ENCODE data around the gene ANTXR2.
"Not testable (repeated sequence)": the region's sequence is repeated elsewhere in the genome, so short reads cannot be mapped to it uniquely, and the experiment has no call there.

The ANTXR2 gene

DNA sequence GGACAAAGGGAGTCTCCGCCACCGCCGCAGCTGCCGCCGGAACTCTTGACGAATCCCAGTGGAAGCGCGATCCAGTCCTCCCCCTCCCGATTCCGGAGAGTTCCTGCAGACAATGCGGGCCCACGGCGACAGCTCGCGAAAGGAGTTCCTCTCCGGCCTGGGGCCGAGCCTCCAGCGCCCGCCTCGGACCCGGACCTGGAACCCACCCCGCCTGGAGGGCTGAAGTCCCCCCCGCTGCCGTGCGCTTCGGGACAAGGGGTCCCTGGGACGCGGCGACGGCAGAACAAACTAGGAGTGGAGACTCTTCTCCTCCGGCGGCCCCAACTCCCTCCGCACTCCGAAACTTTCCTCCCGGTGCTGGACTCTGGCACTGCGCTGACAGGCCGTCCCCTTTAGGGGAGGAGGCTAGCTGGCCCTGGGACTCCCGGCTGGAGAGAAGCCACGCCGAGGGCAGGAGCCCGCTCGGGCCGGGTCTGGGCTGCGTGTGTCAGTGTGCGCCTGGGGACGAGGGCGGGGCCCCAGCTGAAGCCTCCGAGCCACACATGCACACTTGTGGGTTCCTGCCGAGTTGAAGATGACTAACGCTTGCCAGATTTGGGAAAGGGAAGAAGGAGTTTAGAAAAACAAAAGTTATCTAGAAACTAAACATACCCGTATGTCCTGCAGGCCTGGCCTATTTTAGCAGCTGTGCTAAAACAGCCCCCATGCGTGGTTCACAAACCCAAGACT lies at the start of gene ANTXR2:
ANTXR2 (minus strand) TSS at position 486 of the 729 bp plus-strand sequence. CDS start 669 bp downstream, outside the sequence.
- peak; percentile 87 for DNase-seq

DNA sequence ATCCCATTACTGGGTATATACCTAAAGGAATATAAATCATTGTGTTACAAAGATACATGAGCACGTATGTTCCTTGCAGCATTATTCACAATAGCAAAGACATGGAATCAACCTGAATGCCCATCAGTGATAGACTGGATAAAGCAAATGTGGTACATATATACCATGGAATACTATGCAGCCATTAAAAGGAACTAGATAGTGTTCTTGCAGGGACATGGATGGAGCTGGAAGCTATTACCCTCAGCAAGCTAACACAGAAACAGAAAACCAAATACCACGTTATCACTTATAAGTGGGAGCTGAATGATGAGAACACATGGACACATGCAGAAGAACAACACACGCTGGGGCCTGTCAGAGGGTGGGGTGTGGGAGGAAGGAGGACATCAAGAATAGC lies 48.8 kb upstream of the ANTXR2 start:
- DNase-seq, result not testable (repeated sequence)

DNA sequence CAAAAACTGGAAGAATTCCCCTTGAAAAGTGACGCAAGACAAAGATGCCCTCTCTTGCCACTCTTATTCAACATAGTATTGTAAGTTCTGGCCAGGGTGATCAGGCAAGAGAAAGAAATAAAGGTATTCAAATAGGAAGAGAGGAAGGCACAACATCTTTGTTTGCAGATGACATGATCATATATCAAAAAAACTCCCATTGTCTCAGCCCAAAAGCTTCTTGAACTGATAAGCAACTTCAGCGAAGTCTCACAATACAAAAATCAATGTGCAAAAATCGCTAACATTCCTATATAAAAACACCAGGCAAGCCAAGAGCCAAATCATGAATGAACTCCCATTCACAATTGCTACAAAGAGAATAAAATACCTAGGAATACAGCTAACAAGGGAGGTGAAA lies 46.6 kb upstream of the ANTXR2 start:
- not testable (repeated sequence) for DNase-seq

DNA sequence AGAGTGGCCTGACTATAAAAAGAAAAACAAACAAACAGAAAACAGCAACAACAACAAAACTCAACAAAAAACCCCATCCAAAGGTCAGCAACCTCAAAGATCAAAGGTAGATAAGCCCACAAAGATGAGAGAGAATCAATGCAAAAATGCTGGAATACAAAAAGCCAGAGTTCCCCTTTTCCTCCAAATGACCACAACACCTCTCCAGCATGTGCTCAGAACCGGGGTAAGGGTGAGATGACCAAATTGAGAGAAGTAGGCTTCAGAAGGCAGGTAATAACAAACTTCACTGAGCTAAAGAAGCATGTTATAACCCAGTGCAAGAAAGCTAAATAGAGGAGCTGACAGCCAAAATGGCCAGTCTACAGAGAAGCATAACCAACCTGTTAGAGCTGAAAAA lies 43.5 kb upstream of the ANTXR2 start:
- no peak for DNase-seq

DNA sequence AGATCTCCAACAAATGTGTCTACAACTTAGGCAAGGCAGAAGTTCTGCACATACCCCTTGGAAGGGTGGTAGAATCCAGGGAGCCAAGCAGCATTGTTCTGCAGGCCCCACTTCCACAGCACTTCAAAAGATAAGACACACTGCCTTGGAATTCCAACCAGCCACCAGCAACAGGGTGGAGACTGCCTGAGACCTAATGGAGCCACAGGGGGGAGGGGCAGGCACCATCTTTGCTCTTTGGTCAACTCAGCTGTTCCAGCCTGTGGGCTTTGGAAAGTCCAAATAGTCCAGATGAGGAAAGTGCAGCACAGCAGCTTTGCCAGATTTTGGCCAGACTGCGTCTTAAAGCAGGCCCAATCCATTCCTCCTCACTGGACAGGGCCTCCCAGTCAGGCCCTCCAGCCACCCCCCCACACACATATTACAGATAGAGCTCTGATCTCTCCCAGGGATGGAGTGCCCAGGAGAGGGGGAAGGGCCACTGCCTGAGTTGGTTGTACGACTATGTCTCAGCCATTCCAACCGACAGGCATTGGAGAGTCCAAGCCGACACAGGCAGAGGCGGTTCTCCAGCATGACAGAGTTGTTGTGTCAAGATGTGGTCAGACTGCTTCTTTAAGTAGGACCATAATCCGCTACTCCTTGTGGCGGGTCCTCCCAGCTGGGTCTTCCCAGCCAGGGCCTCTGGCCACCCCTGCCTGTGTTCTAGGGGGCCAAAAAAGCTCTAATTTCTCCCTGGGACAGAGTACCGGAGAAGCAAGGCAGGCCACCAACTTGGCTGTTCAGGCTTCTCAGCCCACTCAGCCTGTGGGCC lies 42.5 kb upstream of the ANTXR2 start:
- DNase-seq, result no peak

DNA sequence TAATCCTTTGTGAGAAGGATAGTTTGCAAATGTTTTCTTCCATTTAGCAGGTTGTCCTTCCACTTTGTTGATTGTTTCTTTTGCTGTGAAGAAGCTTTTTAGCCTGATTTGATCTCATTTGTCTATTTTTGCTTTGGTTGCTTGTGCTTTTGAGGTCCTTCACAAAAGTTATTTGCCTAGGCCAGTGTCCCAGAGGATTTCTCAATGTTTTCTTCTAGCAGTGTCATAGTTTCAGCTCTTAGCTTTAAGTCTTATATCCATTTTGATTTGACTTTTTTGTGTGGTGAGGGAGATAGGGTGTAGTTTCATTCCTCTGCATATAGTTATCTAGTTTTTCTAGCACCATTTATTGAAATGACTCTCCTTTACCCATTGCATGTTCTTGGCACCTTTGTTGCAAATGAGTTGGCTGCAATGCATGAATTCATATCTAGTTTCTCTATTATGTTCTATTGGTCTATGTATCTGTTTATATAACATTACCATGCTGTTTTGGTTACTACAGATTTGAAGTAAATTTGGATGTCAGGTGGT lies 41.8 kb upstream of the ANTXR2 start:
- no peak for DNase-seq

DNA sequence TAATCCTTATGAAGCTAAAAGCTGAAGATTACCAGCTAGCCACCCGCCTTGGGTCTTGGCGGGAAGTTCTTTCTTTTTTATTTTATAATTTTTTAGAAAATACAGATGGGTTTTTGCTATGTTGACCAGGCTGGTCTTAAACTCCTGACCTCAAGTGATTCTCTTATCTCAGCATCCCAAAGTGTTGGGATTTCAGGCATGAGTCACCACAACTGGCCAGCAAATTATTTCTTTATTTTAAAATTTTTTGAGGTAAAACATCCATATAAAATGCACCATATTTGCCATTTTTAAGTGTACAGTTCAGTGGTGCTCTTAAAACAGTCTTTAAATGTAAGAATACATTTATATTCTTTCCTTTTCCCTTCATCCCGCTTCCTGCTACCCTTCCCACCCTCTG lies 40.6 kb upstream of the ANTXR2 start:
- no peak for DNase-seq

DNA sequence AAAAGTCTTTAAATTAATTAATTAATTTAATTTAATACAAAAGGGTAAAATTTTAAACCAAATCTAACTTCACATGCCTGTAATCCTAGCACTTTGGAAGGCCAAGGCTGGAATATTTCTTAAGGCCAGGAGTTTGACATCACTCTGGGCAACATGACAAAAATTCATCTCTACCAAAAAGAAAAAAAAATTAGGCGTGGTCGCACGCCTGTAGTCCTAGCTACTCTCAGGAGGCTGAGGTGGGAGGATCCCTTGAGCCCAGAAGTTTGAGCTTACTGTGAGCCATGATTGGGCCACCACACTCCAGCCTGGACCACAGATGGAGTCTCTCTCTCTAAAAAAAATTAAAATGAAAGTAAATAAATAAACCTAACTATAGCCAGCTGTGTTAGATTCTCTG lies 39.2 kb upstream of the ANTXR2 start:
- DNase-seq, result no peak

DNA sequence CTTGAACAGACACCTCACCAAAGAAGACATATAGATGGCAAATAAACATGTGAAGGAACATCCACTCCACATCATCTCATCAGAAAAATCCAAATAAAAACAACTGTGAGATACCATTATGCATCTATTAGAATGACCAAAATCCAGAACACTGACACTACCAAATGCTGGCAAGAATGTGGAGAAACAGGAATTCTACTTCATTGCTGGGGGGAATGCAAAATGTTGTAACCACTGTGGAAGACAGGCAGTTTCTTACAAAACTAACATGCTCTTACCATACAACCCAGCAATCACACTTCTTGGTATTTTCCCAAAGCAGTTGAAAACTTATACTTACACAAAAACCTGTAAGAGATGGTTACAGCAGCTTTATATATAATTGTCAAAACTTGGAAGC lies 38.2 kb upstream of the ANTXR2 start:
- DNase-seq, result no peak

DNA sequence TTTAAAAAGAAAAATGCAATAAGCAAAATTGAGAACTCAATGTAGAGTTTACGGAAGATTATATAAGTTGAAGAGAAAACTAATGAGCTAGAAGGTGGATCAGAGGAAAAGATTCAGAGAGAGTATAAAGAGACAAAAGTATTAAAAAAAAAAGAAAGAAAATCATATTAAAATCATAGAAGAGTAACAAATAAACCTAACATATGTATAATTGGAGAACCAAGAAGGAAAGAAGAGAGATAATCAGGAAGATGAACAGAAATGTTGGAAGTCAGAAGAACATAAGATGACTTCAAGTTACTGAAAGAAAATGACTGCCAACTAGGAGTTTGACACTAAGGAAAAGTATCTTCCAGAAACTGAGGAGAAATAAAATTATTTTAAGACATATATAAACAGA lies 34.3 kb upstream of the ANTXR2 start:
- DNase-seq, result no peak

DNA sequence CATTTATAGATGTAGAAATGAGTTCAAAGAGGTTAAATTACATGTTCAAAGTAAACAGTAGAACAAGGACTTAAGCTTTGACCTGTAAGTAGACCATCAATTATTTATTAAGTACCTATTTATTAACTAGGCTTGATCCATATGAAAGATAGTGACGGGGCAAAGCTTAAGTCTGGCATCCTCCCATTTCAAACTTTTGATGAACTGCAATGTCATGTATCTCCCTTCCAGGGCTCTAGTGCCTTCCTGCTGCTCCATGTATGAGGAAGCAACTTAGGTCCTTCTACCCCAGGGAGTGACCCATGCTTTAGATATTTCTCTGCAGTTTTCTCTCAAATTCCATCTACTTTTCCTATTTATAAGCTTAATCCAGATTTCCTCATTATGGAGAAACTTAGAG lies 31.9 kb upstream of the ANTXR2 start:
- no peak for DNase-seq

DNA sequence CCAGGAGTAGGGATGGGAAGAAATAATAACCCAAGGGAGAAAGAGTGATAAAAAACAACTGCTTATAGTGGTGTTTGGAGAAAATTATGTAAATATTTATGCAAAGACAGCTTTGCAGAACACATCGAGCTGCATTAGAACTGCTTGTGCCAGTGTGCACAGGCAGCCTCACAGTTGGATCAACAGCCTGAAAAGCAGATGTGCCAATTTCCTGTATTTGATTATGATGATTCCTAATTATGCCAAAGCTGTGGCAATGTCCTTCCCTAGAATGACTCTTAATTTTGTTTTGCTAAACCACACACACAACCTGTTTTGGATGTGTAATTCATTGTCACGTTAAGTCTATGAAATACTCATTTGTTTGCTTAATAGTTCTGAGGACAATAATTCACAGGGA lies 30.6 kb upstream of the ANTXR2 start:
- DNase-seq, result no peak

DNA sequence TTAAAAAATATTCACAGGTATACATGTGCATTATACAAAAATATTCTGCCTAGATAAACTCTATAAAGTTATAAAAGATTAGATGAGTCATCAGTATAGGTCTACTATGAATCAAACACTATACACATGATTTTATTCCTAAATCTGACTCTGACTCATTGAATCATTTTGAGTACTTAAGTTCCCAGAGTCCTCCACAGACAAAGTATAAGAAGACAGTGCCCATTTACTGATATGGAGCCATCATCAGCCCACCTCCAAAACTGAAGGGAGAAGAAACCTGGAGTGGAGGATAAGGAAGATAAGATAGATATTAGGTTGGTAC lies 28.7 kb upstream of the ANTXR2 start:
- no peak for DNase-seq

DNA sequence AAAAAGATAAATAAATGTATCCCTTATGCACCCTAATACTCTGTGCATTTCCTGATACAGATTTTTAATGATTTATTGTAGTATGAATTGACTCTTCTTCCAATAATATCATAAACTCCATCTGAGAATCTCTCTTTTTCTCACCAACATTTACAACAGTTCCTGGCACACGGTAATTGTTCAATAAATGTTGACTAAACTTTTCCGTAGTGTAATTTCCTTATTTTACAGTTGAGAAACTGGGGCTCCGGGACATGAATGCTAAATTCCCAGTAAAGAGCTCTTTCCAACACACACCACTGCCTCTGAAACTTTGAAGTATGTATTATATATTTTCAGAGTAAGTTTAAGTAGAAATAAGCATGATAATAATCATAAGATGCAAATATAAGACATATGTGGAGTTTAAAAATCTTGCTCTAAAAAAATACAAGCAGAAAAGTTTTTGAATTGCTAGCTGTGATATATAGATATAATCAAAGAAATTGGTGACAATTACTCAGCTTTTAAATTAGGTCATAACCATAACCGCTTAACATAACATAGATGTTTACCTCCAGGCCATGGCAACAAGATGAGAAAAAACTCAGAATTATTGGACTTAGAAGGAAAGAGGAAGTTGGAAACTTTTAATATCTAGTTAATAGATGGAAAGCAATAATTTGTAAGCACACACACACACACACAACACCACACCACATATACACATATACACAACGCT lies 28.2 kb upstream of the ANTXR2 start:
- no peak for DNase-seq

DNA sequence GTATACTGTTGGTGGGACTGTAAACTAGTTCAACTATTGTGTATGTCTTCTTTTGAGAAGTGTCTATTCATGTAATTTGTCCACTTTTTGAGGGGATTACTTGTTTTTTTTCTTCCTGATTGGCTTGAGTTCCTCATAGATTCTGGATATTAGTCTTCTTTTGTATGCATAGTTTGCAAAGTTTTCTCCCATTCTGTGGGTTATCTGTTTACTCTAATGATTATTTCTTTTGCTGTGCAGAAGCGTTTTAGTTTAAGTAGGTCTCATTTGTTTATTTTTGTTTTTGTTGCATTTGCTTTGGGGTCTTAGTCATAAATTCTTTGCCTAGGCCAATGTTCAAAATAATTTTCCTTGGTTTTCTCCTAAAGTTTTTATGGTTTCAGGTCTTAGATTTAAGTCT lies 26.6 kb upstream of the ANTXR2 start:
- DNase-seq, result no peak

DNA sequence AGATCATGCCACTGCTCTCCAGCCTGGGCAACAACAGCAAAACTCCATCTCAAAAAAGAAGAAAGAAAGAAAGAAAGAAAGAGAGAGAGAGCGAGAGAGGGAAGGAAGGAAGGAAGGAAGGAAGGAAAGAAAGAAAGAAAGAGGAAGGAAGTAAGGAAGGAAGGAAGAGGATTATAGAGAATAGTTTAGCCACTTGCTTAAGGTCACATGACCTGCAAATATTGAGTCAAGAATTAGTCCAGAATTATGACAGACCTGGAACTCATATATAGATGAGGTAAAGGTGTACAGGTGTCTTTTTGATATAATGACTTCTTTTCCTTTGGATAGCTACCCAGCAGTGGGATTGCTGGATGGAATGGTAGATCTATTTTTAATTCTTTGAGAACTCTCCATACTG lies 25.6 kb upstream of the ANTXR2 start:
- DNase-seq, result no peak

DNA sequence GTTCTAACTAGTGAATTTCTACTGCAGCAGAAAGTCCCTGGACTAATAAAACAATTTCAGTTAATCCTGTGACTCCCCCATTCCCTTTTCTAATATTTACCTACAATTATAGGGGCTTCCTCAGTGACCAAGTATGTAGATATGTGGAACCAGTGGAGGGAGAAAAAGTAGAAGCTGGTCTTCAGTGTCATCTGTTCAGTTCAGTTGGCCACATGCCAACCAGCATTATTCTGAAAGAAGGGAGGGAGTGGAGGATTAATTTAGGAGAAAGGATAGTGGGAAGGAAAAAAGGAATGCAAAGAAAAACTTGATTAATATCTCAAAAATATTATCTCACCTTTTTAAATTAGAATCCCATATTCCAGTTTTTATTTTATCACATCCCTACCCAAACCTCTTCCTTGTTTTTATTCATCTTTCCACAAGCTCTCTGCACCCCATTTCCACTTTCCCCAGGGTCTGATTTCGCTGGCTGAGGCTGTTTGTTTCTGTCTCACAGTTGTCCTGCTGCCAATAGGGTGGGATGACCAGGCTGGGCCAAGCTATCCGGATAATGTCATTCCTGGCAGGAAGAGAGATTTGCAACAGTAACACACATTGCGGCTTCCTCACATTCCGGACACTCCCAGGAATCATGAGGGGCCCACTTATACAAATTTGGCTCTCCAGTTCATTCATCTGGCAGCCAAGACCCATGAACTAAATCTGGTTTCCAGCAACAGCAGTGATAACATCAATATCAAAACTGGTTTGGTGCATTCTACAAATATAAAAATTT lies 24.6 kb upstream of the ANTXR2 start:
- DNase-seq, result no peak

DNA sequence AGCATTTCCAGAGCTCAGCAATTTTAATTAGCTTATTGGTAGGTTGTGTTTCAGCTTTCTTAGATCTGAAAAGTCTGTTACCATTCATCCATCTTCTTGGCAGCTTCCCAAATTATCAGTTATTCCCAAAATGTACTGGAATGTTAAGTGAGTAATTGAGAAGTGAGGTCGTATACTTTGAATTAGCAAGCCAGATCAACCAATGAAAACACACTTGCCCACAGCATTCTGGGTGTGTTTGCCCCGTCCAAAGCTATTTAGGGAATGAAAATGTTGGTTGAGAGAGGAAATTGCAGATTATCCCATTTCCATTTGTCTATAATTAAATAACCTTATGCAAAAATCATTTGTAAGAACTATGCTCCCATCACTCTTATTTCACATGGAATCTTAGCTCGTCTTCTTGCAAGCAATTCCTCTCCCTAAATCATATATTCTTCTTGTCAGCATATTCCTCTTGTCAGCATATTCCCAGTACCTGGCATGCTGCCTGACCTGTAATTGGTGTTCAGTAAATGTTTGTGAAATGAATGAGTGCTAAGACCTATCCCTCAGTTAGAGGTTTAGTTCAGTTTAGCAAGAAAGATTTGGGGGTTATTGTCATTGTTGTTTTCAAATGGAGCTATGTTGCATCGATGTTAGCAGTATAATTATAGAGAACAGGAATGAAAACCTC lies 23.3 kb upstream of the ANTXR2 start:
- DNase-seq, result no peak

DNA sequence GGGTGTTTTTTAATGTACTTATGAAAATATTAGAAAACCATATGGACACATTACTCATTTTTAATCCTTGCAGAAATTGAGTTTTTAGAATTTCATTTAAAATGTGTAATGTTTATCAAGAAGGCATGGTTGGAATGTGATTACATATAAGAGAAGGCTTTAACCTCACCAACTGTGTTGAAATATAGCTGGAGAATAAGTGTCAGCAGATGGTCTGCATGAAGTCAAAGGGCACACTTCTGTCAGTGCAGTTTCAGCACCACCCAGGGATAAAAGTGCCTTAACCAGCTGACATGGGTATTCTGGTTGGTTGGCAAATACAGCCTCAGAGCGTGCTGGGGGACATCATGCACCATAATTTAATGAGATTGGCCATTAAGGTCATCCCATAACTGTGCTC lies 21.2 kb upstream of the ANTXR2 start:
- DNase-seq, result no peak

DNA sequence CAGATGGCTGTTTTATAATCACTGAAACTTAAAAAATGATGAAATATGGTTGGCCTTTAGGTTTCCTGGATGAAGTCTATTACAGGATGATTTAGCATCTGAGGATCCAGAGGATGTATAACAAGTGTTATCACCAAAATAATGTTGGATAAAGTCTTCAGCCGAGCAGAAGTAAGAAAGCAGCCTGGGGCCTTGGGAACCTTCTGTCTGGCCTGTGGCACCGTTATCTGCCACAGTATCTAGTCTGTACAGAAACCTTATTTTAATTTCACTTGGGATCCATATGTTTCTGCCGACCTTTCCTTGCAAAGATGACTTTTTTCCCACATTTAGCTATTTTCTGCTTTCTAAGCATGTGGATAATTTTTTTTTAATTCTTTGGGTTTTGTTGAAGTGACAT lies 20.5 kb upstream of the ANTXR2 start:
- no peak for DNase-seq

DNA sequence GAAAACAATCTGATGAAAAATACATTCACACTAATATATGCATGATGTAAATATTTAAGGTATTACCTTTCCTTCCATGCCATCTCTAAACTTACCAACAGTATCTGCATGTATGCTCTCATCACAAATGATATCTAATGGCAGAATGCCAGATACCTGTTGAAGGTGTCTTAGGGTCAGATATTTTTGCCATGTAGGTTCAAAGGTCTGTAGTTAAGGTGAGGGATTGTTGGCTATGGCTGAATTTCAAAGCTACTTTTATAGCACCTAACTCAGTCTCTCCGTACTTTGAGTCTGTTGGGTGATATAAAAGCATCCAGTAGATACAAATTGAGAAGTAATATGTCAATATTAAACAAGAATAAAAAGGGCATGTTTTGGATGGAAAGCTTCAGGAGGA lies 19.8 kb upstream of the ANTXR2 start:
- DNase-seq, result no peak

DNA sequence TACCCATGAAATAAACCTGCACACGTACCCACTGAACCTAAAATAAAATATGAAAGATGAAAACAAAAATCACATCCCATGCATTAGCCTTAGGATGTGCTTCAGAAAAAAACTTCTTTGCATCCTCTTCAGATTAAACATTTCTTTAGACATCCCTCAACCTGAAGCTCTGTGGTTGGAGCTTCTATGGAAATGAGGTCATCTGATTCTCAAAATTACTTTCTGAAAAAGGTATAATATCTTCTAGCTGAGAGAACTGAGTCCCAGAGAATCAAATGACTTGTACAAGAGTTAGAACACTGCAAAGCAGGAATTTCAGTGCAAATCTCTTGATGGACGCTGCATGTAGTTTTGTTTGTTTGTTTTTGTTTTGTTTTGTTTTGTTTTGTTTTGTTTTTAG lies 19.1 kb upstream of the ANTXR2 start:
- DNase-seq, result no peak
